Lower lobe of right lung (tissue), 2 donors: ENCODE results near the gene HCN2. TPM values are rescaled to one million over a fixed set of nuclear protein-coding genes. Genes with fewer than 3 reads are reported as not detected.

Experiments
- ATAC-seq, 2 donors: fragments of 200-7000 bp; cut with Tn5 transposase; one replicate each; pipeline ENCODE4 v1.9.1; 2020 to 2022; ENCODE audit warnings: mild to moderate bottlenecking in 2 of 2, moderate library complexity in 2 of 2
- DNase-seq: peaks from one replicate; pipeline ENCODE4 v3.0.0-alpha.2; 2020
- H3K27ac ChIP-seq: fragments of 200-600 bp; one replicate; pipeline ENCODE4 v1.8.0; 2022
- H3K27me3 ChIP-seq: fragments of 200-600 bp; one replicate; pipeline ENCODE4 v1.8.0; 2022; ENCODE audit warnings: low read depth
- H3K36me3 ChIP-seq: fragments of 200-600 bp; one replicate; pipeline ENCODE4 v1.8.0; 2022; ENCODE audit warnings: mild to moderate bottlenecking
- H3K4me1 ChIP-seq: fragments of 200-600 bp; one replicate; pipeline ENCODE4 v1.8.0; 2022
- H3K4me3 ChIP-seq: fragments of 200-600 bp; one replicate; pipeline ENCODE4 v1.8.0; 2022; ENCODE audit warnings: mild to moderate bottlenecking
- H3K9me3 ChIP-seq: fragments of 200-600 bp; one replicate; pipeline ENCODE4 v1.8.0; 2022
- CTCF ChIP-seq: fragments of 200-600 bp; IDR thresholded peaks from one replicate; pipeline ENCODE4 v1.8.0; 2022; ENCODE audit warnings: antibody characterized with exemption, mild to moderate bottlenecking
- intact Hi-C: fragments of 100-400 bp; cut with DNase I; formaldehyde crosslinking; loops from one replicate; pipeline ENCODE4 v1.11.0; 2022
- total RNA-seq: library from RNA; stranded (reverse); fragmentation: NEBNext Ultra II Directional; extraction: Animal tissue kit (Norgen Biotek cat#: 25700); gene quantifications from one replicate; pipeline ENCODE4 v1.2.1, GENCODE V29; 2021
- donor health status: DM: no; HTN: yes; CAD: no; lungs with severe emphysema.

Gene HCN2
- total RNA-seq, 1 donor from 2014 or later, result 0.24 TPM

GRCh38 chr19:547117-547516 is 42.6 kb upstream of the HCN2 start:
- ATAC-seq (peak in 1 of 2 donors; percentile 12), DNase-seq (no peak)
- intact Hi-C loops, result no loop called here
- H3K9me3 ChIP-seq, result no peaks in the 10 kb centered on the region
- no peak overlapping the region for H3K27ac ChIP-seq
- no peak overlapping the region for H3K4me3 ChIP-seq
- H3K36me3 ChIP-seq, result peaks cover 8% of the 10 kb centered on the region
- no peaks in the 10 kb centered on the region for H3K27me3 ChIP-seq
- H3K4me1 ChIP-seq, result no peaks in the 10 kb centered on the region
- no peak for TF ChIP-seq CTCF

- no peak overlapping the region for H3K27ac ChIP-seq
- DNase-seq, result no peak
- no peak overlapping the region for H3K4me3 ChIP-seq
- no peaks in the 10 kb centered on the region for H3K27me3 ChIP-seq
- no peaks in the 10 kb centered on the region for H3K4me1 ChIP-seq
- ATAC-seq, result no peak
- no peak for TF ChIP-seq CTCF
- no peaks in the 10 kb centered on the region for H3K36me3 ChIP-seq
- no peaks in the 10 kb centered on the region for H3K9me3 ChIP-seq
- intact Hi-C loops, result no loop called here
These were observed 41.6 kb upstream of the HCN2 start for GRCh38 chr19:547836-548720.

- H3K4me1 ChIP-seq, result no peaks in the 10 kb centered on the region
- no peak overlapping the region for H3K27ac ChIP-seq
- no peak for TF ChIP-seq CTCF
- no peaks in the 10 kb centered on the region for H3K9me3 ChIP-seq
- ATAC-seq (no peak), DNase-seq (no peak)
- H3K27me3 ChIP-seq, result no peaks in the 10 kb centered on the region
- intact Hi-C loops, result no loop called here
- H3K36me3 ChIP-seq, result no peaks in the 10 kb centered on the region
- no peak overlapping the region for H3K4me3 ChIP-seq
These were observed 40.5 kb upstream of the HCN2 start for GRCh38 chr19:548886-549830.

GRCh38 chr19:554817-555216 is 34.9 kb upstream of the HCN2 start:
- H3K9me3 ChIP-seq, result no peaks in the 10 kb centered on the region
- DNase-seq (no peak), ATAC-seq (no peak)
- TF ChIP-seq CTCF, result no peak
- intact Hi-C loops, result no loop called here
- H3K4me3 ChIP-seq, result no peak overlapping the region
- H3K4me1 ChIP-seq, result peaks cover 23% of the 10 kb centered on the region
- no peak overlapping the region for H3K27ac ChIP-seq
- H3K27me3 ChIP-seq, result no peaks in the 10 kb centered on the region
- no peaks in the 10 kb centered on the region for H3K36me3 ChIP-seq

GRCh38 chr19:555474-555808 is 34.2 kb upstream of the HCN2 start:
- no peak overlapping the region for H3K27ac ChIP-seq
- H3K4me1 ChIP-seq, result peaks cover 23% of the 10 kb centered on the region
- no peaks in the 10 kb centered on the region for H3K9me3 ChIP-seq
- no peaks in the 10 kb centered on the region for H3K36me3 ChIP-seq
- intact Hi-C loops, result no loop called here
- H3K27me3 ChIP-seq, result no peaks in the 10 kb centered on the region
- no peak overlapping the region for H3K4me3 ChIP-seq
- no peak for TF ChIP-seq CTCF
- DNase-seq, result no peak
- no peak for ATAC-seq
